Body of pancreas (tissue), 4 donors: Measurements from ENCODE around the gene CYP2W1. TPM values are rescaled to one million over a fixed set of nuclear protein-coding genes. Genes with fewer than 3 reads are reported as not detected.

Experiments used
- ATAC-seq: fragments of 150-250 bp; one replicate; pipeline ENCODE4 v1.9.1; 2016
- DNase-seq, 4 donors: peaks; one replicate each; pipeline ENCODE4 v3.0.0-alpha.2; 2019
- H3K27ac ChIP-seq, 4 donors: fragments of 200-600 bp; sonication (generic); 1 replicate in 3 of 4; 2 replicates in 1 of 4; pipeline versions ENCODE4 v1.5.1 to v1.6.1; 2016 to 2019; ENCODE audit warnings: mild to moderate bottlenecking in 1 of 4, mixed read lengths in 1 of 4, moderate library complexity in 1 of 4
- H3K27me3 ChIP-seq, 2 donors: fragments of 200-600 bp; sonication (generic); one replicate each; pipeline ENCODE4 v1.6.0; 2016; ENCODE audit warnings: mild to moderate bottlenecking in 1 of 2
- H3K36me3 ChIP-seq, 2 donors: fragments of 200-600 bp; sonication (generic); replicated peaks in 1 of 2; 2 replicates each; pipeline ENCODE4 v1.5.1; 2016; ENCODE audit warnings: low read depth in 2 of 2; ENCODE audit not compliant: insufficient read depth in 1 of 2
- H3K4me1 ChIP-seq: fragments of 200-600 bp; sonication (generic); one replicate; pipeline ENCODE4 v1.6.0; 2016
- H3K4me3 ChIP-seq, 2 donors: fragments of 200-600 bp; sonication (generic); 1 replicate in 1 of 2; 2 replicates in 1 of 2; pipeline ENCODE4 v1.5.1; 2016 to 2019
- H3K9me3 ChIP-seq, 3 donors: fragments of 200-600 bp; sonication (generic); 1 replicate in 2 of 3; 2 replicates in 1 of 3; pipeline ENCODE4 v1.5.1; 2016
- POLR2A ChIP-seq, 3 donors: fragments of 450-650 bp; IDR thresholded peaks; one replicate each; pipeline ENCODE4 v1.6.1; 2016; ENCODE audit warnings: antibody characterized with exemption in 3 of 3, mild to moderate bottlenecking in 2 of 3
- WGBS, 2 donors: methylation state at CpG; one replicate each; pipeline ENCODE4 v1.1.5; 2017; 5-methylcytosine and 5-hydroxymethylcytosine counted together
- intact Hi-C: fragments of 100-400 bp; cut with DNase I; formaldehyde crosslinking; loops from one replicate; pipeline ENCODE4 v1.15.1; 2023
- total RNA-seq, 2 donors: library from RNA; depleted of rRNA; stranded (reverse); fragments of >200 nt; gene quantifications; one replicate each; pipeline ENCODE4 v1.1.0, GENCODE V29; 2016
- TF ChIP-seq, protein P1 (sequence below), 7 experiments: fragments of 450-650 bp in 4 of 7; fragments of 200-600 bp in 3 of 7; sonication (generic) in 3 of 7; IDR thresholded peaks; one replicate each; pipeline ENCODE4 v1.5.1; 2016 to 2019; ENCODE audit warnings: antibody characterized with exemption in 7 of 7

The CYP2W1 gene
- total RNA-seq, 2 donors from 2014 or later, result not detected

DNA sequence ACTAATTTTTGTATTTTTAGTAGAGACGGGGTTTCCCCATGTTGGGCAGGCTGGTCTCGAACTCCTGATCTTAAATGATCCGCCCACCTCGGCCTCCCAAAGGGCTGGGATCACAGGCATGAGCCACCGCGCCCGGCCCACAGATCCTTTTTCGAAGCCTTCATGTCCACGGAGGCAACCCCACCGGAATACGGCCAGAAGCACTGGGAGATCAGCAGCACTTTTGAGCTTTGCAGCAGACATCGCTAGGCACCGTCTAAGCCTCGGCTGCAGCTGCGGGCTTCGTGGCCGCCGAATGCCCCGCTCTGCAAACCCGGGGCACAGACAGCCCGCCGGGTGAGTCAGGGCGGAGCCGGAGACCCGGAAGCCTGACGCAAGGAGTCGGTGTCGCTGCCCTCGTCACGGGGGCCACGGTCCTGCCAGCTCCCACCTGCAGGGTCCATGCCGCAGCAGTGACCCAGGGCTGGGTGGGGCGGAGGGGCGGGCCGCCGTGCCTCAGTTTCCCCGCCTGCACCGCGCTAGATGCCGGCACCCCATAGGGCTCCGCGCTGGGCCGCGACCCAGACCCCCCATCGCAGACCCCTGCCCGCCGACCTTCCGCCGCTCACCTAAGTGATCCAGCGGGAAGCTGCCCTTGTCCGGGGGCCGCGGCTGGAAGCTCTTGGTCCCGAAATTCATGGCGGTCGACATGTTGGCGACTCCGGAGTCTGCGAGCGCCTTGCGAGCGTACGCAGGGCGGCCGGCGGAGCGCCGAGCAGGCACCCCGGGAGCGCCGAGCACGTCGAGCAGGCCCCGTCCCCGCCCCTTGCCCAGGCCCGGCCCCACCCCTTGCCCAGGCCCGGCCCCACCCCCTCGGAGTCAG is 7.9 kb upstream of the CYP2W1 start, which contains the start of gene COX19:
Gene COX19 (minus strand): TSS at position 730 of the 862 bp plus-strand sequence. CDS start 40 bp downstream, at position 690.
- Histone ChIP-seq H3K9me3 (no peaks in the 10 kb centered on the region), H3K4me3 (peak within 1 kb of the TSS; percentile 98 to 100), H3K36me3 (no peaks in the 10 kb centered on the region), H3K27me3 (no peaks in the 10 kb centered on the region), H3K27ac (peak within 1 kb of the TSS; percentile 96 to 99 (median 99)), H3K4me1 (peaks cover 64% of the 10 kb centered on the region)
- TF ChIP-seq, protein P1, sequence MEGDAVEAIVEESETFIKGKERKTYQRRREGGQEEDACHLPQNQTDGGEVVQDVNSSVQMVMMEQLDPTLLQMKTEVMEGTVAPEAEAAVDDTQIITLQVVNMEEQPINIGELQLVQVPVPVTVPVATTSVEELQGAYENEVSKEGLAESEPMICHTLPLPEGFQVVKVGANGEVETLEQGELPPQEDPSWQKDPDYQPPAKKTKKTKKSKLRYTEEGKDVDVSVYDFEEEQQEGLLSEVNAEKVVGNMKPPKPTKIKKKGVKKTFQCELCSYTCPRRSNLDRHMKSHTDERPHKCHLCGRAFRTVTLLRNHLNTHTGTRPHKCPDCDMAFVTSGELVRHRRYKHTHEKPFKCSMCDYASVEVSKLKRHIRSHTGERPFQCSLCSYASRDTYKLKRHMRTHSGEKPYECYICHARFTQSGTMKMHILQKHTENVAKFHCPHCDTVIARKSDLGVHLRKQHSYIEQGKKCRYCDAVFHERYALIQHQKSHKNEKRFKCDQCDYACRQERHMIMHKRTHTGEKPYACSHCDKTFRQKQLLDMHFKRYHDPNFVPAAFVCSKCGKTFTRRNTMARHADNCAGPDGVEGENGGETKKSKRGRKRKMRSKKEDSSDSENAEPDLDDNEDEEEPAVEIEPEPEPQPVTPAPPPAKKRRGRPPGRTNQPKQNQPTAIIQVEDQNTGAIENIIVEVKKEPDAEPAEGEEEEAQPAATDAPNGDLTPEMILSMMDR (IDR thresholded peaks at IDR 0.05), result no peak
- TF ChIP-seq POLR2A (IDR thresholded peaks at IDR 0.05), result peak; percentile 61 to 89 (median 87)
- peak; percentile 84 for ATAC-seq
- intact Hi-C loops, result no loop called here
- peak; percentile 91 to 93 (median 92) for DNase-seq
- 1% methylated on average over 69 of the region's 78 CpGs; no CpG with 5 or more reads in 1 of the 2 donors for WGBS, 2 donors

DNA sequence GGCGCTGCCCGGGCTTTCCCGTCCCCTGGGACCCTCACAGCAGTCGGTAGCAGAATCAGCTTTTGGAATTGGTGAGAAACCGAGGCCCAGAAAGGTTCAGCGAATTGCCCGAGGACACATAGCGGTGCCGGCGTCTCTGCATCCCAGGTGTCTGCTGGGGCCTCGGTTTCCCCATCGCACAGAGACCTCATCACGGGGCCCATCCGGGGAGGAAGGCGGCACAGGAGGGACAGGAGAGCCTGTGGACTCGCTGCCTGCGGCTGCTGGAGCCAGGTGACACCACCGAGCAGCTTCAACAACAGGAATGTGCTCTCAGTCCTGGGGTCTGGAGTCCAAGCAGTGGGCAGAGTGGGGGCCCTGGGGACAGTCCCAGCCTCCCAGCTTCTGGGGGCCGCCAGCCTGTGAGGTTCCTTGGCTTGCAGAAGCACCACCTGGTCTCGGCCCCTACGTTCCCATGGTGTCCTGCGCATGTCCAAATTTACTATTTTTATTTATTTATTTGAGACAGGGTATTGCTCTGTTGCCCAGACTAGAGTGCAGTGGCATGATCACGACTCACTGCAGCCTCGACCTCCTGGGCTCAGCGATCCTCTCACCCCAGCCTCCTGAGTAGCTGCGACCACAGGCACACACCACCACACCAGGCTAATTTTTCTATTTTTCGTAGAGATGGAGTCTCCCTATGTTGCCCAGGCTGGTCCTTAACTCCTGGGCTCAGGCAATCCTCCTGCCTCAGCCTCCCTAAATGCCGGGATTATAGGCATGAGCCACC is 7.1 kb upstream of the CYP2W1 start:
- intact Hi-C loops, result no loop called here
- no peaks in the 10 kb centered on the region for H3K36me3 ChIP-seq
- TF ChIP-seq, protein P1 (IDR thresholded peaks at IDR 0.05), result no peak
- no peak for TF ChIP-seq POLR2A (IDR thresholded peaks at IDR 0.05)
- H3K4me3 ChIP-seq, result peak overlapping the region; percentile 98 to 100
- H3K27ac ChIP-seq, result peak overlapping the region; percentile 96 to 99 (median 99)
- WGBS, 2 donors, result 29 to 44% methylated on average over 14 to 27 of the region's 28 CpGs
- no peaks in the 10 kb centered on the region for H3K9me3 ChIP-seq
- H3K4me1 ChIP-seq, result peaks cover 64% of the 10 kb centered on the region
- H3K27me3 ChIP-seq, result no peaks in the 10 kb centered on the region
- no peak for ATAC-seq
- DNase-seq, result peak; percentile 44 to 56 (median 50)

DNA sequence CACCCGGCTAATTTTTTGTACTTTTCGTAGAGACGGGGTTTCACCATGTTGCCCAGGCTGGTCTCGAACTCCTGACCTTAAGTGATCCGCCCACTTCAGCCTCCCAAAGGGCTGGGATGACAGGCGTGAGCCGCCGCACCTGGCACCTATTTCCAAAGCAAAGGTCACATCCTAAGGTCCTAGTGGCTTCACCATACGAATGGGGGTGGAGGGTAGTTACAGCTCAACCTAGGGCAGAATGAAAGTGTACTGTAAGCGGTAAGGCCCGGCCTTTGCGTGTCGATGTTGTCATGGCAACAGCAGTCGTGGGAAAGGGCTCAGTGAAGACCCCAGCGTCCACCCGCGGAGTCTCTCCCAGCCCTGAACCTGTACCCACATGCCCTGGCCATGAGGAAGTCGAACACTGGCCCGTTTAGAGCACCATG is 6.1 kb upstream of the CYP2W1 start:
- Histone ChIP-seq H3K27ac (peak overlapping the region; percentile 96 to 99 (median 99)), H3K4me3 (no peak overlapping the region), H3K36me3 (no peaks in the 10 kb centered on the region), H3K4me1 (peaks cover 63% of the 10 kb centered on the region), H3K9me3 (no peaks in the 10 kb centered on the region), H3K27me3 (no peaks in the 10 kb centered on the region)
- no peak for ATAC-seq
- TF ChIP-seq, protein P1 (IDR thresholded peaks at IDR 0.05), result no peak
- no peak for TF ChIP-seq POLR2A (IDR thresholded peaks at IDR 0.05)
- intact Hi-C loops, result no loop called here
- 42 to 63% methylated on average over 9 to 19 of the region's 19 CpGs for WGBS, 2 donors
- DNase-seq, result peak in 1 of 4 donors; percentile 46

DNA sequence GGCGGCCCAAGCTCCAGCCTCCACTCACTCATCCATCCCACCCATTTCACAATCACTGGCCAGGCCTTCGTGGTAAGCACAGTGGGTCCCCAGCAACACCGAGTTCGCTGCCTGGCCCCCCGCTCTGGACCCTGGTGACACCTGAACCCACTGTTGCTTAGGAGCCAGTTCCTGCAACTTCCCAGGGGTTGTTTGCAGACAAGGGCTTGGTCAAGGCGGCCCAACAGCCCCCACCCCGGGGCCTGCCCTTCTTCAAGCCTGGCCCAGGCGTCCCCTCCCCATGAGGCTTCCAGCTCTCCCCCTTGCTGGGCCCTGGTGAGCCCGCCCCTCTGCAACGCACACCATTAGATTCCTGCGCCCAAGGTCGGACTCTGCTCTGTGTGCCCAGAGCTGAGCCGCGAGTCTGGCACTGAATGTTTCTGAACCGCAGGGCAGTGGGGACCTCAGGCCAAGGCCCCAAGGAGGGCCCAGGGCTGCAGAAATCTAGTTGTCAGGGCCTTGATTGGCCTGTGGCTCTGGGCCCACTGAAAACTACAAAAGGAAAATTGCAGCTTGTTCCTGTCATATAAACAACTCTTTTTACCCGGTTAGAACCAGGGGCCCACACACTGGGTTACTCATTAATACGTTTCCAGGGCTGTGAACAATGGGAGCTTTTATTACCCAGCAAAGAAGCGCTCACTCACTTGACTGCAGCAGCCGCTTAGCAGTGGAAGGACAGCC is 5.5 kb upstream of the CYP2W1 start:
- peaks cover 57% of the 10 kb centered on the region for H3K4me1 ChIP-seq
- TF ChIP-seq, protein P1 (IDR thresholded peaks at IDR 0.05), result peak in 1 of 7 experiments; percentile 5
- TF ChIP-seq POLR2A (IDR thresholded peaks at IDR 0.05), result peak in 2 of 3 donors; percentile 69 to 76
- H3K4me3 ChIP-seq, result no peak overlapping the region
- DNase-seq, result peak; percentile 80 to 92 (median 87)
- H3K27me3 ChIP-seq, result no peaks in the 10 kb centered on the region
- intact Hi-C loops, result no loop called here
- no peaks in the 10 kb centered on the region for H3K36me3 ChIP-seq
- H3K9me3 ChIP-seq, result no peaks in the 10 kb centered on the region
- ATAC-seq, result peak; percentile 70
- WGBS, 2 donors, result 18 to 27% methylated on average over 13 to 19 of the region's 19 CpGs
- H3K27ac ChIP-seq, result peak overlapping the region; percentile 96 to 99 (median 99)
